AML-193 (cell line): ENCODE results near the gene CERS4.
A peak's percentile ranks its signal among the peaks of the same experiment; 100 is the strongest.
"Not testable (repeated sequence)": the region's sequence is repeated elsewhere in the genome, so short reads cannot be mapped to it uniquely, and the experiment has no call there.

Experiments
- DNase-seq, 2 experiments: peaks; one replicate each; lab custom pipeline; 2025; lab: John Stamatoyannopoulos, UW

CERS4 gene

GRCh38 chr19:8242211-8242821, 33.1 kb downstream of the CERS4 start:
- DNase-seq, result peak; percentile 60 to 66

DNA sequence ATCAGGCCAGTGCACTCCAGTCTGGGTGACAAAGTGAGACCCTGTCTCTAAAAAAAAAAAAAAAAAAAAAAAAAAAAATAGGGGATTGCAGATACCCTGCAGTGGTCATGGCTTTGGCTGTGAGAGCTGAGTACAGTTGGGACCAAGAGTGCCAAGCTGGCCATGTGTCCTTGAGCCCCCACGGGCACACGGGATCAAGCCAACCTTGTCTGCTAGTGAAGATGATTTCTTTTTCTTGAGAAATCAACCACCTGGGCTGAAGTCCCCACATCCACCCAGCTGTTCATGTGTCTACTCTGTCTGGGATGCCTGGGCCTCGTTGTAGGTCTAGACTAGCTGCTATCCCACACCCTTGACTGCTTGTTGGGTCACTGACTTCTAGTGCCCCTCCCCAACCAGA, 34.0 kb downstream of the CERS4 start:
- DNase-seq, result no peak

DNA sequence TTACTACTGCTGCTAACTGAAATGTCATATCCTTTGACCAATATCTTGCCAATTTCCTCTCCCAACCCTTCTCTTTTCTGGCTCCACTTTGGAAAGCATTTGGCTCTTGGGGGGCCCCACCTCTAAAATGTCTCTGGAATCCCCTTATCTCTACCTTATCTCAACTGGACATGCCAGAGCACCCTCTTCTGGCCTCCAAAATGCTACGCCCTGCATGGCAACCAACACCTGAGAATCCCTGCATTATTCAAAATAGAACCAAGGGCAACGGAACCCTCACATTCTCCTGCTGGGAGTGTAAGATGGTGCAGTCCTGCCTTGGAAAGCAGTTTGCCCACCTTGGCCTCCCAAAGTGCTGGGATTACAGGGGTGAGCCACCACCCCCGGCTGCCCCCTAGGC, 35.3 kb downstream of the CERS4 start:
- DNase-seq, result no peak

DNA sequence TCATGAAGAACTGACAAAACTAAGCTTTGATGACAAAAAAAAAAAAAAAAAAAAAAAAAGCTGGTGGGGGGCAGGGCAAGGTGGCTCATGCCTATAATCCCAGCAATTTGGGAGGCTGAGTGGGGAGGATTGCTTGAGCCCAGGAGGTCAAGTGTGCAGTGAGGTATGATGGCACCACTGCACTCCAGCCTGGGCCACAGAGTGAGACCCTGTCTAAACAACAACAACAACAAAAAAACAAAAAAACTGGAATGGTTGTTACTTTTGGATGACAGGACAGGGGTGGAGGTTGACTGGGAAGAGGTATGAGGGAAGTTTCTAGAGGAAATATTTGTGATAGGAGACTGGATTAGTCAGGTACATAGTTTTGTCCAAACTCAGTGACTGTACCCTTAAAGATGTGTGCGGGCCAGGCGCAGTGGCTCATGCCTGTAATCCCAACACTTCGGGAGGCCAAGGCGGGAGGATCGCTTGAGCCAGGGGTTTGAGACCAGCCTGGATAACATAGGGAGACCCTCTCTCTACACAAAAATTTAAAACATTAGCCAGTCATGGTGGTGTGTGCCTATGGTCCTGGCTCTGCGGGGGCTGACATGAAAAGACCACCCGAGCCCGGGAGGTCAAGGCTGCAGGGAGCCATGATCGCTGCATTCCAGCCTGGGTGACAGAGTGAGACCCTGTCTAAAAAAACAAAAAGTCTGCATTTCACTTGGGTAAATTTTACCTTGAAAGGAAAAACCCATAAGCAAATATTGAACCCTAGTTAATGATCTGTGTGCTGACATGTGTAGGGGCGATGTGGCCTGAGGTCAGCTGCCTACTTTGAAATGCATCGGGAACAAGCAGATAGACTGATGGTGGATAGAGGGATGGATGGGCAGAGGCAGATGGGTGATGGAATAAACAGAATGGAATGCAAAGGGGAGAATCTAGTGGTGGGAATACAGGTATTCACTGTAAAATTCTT, 37.0 kb downstream of the CERS4 start:
- no peak for DNase-seq

- not testable (repeated sequence) for DNase-seq
Observed at GRCh38 chr19:8247129-8247890, 38.1 kb downstream of the CERS4 start.

DNA sequence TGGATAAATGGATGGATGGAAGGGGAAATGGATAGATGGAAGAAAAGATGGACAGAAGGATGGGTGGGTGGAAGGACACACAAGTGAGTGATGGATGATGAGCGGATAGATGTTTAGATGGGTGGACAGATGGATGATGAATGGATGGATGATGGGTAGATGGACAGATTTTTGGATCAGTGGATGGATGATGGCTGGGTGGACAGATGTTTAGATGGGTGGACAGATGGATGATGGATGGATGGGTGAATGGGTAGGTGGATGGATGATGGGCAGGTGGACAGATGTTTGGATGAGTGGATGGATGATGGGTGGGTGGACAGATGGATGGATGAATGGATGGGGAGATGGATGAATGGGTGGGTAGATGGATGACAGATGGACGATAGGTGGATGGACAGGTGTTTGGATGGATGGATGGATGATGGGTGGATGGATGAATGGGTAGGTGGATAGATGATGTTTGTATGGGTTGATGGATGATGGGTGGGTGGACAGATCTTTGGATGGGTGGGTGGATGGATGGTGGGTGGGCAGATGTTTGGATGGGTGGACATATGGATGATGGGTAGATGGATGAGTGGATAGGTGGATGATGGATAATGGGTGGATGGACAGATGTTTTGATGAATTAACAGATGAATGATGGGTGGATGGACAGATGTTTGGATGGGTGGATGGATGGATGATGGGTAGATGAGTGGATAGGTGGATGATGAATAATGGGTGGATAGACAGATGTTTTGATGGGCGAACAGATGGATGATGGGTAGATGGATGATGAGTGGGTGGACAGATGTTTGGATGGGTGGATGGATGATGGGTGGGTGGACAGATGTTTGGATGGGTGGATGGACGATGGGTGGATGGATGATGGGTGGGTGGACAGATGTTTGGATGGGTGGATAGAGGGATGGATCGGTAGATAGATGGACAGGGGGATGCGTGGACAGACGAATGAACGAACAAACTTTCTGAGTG, 39.5 kb downstream of the CERS4 start:
- DNase-seq, result no peak

DNA sequence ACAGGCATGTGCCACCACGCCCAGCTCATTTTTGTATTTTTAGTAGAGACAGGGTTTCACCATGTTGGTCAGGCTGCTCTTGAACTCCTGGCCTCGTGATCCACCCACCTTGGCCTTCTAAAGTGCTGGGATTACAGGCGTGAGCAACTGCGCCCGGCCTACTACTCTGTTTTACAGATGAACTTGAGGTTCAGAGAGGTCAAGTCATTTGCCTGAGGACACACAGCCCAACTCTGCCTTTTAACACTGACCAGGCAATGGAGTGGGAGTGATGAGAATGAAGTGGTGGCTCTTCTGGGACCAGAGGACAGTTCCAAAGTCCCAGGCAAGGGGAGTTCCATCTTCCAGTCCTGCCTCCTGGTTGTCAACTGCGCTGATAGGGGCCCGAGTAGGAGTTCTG, 41.4 kb downstream of the CERS4 start:
- no peak for DNase-seq

DNA sequence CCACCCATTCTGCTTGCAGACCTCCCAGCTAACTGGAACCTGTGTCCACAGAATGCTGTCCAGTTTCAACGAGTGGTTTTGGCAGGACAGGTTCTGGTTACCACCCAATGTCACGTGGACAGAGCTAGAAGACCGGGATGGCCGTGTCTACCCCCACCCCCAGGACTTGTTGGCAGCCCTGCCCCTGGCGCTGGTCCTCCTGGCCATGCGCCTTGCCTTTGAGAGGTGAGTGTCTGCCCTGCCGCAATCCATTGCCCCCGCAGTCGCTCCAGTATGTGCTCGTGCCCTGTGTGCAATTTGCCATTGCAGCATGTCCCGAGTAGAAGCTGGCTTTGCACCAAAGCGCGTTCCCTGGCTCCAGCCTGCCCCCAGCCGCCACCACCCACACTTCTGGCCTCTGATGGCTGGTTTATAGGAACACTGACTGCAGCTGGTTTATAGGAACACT, 41.9 kb downstream of the CERS4 start:
- DNase-seq, result no peak

- DNase-seq, result peak; percentile 57 to 62
Observed at GRCh38 chr19:8252922-8253589, 43.9 kb downstream of the CERS4 start.

GRCh38 chr19:8253678-8254077, 44.5 kb downstream of the CERS4 start:
- no peak for DNase-seq

DNA sequence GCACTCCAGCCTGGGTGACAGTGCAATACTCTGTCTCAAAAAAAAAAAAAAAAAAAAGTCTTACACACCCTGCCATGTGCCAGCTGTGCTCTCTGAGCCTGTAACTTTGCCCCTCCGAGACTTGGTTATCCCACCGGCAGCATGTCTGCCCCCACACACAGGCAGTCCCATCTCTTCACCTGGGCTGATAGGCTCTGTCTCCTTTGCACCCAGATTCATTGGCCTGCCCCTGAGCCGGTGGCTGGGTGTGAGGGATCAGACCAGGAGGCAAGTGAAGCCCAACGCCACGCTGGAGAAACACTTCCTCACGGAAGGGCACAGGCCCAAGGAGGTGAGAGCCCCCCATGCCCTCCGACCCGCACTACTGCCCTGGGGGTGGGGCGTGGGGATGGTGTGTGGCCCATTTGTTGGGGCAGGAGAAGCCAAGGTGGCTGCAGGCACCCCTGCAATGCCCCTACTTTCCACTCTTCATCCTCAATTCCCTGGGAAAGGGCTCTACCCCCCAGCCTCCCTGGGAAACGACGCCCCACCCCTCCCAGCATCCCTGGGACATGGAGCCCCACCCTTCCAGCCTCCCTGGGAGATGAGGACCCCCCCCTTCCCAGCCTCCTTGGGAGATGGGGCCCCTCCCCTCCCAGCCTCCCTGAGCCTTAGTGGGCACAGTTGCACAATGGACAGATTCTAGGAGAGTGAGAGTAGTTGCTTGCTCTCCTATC, 45.3 kb downstream of the CERS4 start:
- no peak for DNase-seq

- DNase-seq, result no peak
Observed at GRCh38 chr19:8255426-8256125, 46.4 kb downstream of the CERS4 start.

DNA sequence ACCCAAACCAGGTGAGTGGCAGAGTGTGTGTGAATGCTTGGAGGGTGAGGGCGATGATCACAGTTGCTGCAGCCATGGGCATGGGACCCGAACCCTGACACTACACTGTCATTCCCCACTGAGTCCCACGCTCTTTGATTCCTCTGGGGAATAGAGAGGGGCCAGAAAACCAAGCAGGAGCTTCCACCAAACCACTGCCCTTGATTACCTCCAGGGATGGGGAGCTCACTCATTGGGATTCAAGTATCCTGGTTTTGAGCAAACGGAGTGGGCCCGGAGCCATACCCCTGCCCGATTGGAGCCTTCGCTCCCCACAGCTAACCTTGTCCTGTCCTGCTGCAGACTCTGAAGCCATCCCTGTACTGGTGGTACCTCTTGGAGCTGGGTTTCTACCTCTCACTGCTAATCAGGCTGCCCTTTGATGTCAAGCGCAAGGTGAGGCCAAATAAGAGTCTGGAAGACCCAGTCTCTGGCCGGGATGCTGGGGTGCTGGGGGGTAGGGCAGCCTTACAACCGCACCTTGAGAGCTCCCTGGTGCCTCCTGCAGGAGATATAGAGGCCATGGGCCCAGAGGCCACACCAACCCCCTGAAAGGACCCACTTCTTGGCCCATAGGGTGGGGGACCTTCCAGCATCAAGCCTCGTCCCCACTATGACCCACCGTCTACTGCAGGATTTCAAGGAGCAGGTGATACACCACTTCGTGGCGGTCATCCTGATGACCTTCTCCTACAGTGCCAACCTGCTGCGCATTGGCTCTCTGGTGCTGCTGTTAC, 47.3 kb downstream of the CERS4 start:
- no peak for DNase-seq

DNA sequence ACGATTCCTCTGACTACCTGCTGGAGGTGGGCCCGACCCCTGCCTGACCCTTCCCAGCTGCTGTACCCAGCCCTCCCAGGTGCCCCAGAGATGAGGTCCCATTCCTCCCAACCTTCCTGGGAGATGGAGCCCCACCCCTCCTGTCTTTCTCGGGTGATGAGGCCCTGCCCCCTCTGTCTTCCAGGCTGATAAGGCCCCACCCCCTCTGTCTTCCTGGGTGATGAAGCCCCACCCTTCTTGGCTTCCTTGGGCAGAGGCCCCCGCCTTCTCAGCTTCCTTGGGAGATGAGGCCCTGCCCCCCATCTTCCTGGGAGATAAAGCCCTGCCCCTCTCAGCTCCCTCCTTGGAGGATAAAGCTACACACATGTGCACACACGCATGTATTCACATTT, 47.9 kb downstream of the CERS4 start:
- no peak for DNase-seq

DNA sequence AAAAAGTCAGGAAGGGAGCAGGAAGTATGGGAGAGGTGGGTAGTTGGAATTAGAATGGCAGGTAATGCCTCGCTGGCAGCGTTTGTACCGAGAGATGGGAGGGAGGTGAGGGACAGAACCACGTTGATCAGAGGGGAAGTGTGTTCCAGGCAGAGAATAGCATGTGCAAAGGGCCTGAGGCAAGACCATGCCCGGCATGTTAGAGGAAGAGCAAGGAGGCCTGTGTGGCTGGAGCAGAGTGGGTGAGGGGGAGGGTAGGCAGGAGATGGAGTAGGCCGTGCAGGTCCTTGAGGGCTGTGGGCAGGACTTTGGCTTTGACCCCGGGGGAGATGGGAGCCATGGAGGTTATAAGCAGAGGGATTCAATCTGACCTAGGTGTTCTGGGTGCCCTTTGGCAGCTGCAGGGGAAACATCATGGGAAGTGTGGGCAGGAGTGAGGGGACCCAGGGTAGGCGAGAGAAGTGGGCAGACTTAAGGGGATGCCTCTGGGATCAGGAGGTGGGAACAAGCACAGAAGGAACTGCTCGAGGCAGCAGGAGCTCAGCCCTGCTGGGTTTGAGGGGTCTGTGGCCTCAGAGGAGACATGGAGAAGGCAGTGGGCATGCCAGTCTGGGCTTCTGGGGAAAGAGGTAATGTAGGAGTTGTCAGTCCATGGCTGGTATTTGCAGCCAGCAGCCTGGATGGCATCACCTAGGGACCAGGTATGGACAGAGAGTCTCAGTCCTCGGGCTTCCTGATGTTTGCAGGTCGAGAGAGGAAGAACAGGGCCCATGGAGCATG, 50.2 kb downstream of the CERS4 start:
- no peak for DNase-seq

GRCh38 chr19:8259922-8260247, 50.7 kb downstream of the CERS4 start:
- no peak for DNase-seq

- no peak for DNase-seq
Observed at GRCh38 chr19:8261347-8261746, 52.2 kb downstream of the CERS4 start.

- DNase-seq, result no peak
Observed at GRCh38 chr19:8261881-8262280, 52.7 kb downstream of the CERS4 start.
